ENCODE results near the gene SLC35F1.
"Not testable (repeated sequence)": the region's sequence is repeated elsewhere in the genome, so short reads cannot be mapped to it uniquely, and the experiment has no call there.

Gene SLC35F1

DNA sequence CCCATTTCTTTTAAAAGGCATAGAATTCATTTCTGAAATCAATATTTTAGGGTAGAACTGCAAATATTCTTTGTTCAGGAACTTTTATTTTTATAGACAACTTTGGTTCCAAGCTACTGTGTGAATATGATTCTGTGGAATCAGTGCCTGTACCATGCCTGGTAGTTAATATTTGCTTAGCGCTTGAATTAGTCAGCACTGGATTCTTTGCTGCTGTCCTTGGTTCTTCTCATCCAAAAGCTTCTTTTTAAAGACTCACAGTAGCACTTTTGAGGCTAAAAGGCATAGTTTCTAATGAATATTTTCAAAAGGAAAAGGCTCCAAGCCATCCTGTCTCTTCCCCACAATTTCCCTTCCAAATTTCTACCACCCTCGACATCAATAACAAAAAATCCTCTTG is 109.5 kb downstream of the SLC35F1 start:
- DNase-seq, result no peak

DNA sequence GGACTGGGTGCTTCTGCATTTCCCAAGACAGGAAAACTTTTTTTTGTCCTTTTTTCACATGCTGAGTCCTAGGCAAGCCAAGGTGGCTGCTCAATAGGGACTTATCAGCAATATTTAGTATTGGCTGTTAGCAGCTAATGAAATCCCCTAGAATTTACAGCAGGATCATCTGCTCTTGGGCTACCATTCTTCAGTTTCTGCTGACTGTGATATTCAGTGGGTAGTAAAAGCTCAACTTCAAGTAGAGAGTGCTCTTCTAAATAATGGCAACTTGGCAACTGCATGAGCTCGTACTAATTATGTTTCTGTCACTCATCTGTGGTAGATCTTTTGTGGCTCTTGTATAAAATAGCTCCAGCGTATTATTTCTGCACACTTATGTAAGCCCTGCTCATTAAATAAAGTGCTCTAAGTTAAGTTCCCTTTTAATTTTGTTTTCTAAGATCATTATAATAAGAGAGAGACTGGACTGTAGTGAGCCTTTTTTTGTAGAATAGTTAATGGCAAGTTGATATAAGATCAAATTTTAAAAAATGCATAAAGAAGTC is 110.3 kb downstream of the SLC35F1 start:
- DNase-seq, result no peak

DNA sequence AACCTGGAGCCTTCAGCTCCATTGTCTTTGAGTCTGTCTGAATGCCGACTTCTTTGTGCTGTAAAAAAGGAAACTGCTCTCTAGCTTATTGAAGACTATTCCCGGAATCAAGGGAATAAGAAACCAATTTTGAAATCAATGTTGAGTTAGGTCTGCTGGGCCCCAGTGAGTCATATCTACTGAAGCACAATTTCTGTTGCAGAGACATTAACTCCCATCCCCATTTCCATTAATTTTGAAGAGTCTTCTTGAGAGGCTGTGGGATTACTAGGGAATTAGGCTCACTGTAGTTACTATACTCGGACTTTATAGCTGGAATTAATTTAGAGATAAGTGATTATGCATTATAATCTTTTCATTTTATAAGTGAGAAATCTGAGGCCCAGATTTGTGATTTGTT is 116.7 kb downstream of the SLC35F1 start:
- DNase-seq, result no peak

DNA sequence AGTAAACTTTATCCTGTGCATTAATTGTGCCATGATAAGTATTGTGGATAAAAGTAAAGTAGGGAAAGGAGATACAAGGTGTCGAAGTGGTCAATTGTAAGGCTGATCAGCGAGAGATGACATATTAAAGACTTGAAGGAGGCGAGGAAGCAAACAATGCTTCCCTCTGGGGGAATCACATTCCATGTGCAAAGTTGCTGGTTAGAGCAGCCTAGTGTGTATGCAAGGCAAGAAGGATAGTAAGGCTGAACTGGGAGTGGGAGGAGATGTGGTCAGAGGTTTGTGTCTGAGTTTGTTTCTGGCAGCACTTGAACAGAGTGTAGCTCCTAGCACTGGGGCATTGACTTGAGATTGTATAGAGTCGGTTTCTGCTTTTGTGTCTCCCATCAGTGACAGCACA is 122.9 kb downstream of the SLC35F1 start:
- no peak for DNase-seq

DNA sequence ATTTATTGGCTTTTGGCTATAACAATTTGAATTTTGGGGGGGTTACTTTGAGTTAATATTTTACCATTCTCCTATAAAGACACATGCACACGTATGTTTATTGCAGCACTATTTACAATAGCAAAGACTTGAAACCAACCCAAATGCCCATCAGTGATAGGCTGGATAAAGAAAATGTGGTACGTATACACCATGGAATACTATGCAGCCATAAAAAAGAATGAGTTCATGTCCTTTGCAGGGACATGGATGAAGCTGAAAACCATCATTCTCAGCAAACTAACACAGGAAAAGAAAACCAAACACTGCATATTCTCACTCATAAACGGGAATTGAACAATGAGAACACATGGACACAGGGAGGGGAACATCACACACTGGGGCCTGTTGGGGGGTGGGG is 130.4 kb downstream of the SLC35F1 start:
- DNase-seq, result not testable (repeated sequence)

DNA sequence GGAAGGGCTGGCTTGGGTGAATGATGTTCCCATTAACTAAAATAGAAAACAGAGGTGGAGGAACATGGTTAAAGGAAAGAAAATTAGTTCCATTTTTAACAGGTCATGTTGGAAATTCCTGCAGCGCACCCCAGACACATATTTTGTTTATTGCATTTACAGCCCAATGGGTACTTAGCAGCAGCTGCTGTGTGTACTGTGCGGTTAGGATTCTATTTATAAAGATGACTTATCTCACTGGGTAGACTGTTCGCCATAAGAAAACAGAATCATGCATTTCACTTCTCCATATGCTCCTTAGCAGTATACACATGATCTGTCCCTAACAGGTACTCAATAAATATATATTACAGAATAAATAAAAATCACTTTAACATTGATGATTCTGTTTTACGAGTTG is 135.8 kb downstream of the SLC35F1 start:
- DNase-seq, result no peak

DNA sequence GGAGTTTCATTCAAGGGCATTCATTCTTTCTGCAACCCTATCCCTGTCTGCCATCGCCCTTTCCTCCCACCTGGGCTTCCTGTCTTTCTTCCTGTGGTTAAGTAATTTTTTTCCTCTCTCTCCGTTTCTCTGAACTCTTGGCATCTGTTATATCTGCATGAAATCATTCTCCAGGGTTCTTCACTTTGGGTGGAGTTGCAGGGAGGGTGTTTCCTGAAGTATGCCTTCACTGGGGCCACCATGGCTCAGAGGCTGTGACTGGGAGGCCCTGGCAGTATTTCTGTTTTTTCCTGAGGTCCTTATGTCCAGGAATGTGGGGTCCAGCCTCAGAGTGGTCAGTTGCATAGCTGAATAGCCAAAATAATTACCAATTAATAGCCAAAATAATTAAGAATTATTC is 137.2 kb downstream of the SLC35F1 start:
- no peak for DNase-seq

DNA sequence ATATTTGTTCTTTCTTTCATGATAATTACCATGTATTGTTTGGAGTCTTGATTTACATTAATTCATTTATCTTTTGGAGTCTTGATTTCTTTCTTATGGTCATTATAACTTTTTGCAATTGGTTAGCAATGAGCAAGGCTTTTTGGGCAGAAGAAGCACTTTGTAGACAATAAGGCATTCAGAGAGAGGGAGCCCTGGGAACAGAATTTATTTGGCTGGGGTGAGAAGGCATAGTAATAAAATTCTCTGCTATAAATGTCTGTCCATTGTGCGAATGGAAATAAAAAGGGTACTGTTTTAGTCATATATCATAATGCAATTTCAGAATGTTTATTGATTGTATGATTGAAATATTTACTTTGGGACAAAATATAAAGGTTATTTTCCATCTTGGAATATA is 147.0 kb downstream of the SLC35F1 start:
- no peak for DNase-seq

DNA sequence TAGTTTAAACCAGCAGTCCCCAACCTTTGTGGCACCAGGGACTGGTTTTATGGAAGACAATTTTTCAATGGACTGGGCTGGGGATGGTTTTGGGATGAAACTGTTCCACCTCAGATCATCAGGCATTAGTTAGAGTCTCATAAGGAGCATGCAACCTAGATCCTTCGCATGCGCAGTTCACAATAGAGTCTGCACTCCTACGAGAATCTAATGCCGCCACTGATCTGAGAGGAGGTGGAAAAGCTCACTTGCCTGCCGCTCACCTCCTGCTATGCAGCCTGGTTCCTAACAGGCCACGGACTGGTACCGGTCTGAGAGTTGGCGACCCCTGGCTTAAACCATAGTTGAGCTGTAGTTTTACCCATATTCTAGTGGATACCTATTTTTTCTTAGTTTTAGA is 154.6 kb downstream of the SLC35F1 start:
- DNase-seq, result no peak

DNA sequence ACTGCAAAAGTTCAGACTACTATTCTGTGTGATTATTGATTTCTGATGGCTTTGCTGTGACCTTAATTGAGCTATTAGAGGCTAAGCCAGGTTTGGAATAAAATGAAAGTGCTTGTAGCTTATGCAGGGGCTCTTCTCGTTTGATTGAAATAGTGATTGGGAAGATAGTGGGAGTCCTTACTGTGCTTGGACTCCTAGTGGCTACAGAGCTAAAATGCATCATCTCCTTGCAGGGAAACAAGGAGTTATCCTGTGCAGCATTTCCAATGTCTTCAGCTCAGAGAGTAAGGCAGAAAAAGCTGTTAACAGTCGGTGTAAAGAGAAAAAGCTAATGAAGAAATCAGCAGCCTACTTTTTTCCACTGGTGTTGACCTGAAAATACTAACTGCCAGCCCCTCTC is 173.5 kb downstream of the SLC35F1 start:
- no peak for DNase-seq

DNA sequence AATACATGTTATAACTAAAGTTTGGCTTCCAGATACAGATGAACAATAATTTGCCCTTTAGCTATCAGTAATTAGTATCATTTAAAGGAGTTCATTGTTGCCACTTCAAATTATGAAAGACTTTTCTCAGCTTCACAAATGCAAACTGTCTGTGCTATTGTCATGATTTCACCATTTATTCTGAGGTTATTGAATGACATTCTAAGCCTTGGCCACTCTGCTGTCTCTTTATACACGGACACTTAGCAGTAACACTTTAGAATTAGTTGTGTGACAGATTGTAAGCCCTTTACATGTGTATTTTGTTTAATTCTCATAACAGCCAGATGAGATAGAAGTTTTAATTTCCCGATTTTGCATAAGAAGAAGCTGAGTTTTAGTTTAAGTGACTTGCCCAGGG is 176.6 kb downstream of the SLC35F1 start:
- DNase-seq, result no peak

DNA sequence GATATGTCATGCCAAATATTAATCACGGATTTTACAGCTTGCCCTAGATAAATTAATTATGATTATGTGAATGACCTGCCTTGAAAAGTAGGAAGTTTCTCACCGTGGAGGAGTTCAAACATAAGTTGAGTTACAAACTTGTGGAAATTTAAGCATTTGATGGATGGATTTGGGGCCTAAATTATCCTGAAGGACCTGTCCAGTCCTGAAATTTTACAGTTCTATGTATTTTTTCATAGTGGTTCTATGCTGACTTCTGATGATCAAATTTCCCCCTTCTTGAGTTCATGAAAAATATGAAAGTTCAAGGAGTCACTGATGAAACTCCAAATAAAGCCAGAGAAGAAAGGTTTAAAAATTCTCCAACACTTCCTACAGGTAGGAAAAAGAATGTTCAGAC is 178.6 kb downstream of the SLC35F1 start:
- no peak for DNase-seq

DNA sequence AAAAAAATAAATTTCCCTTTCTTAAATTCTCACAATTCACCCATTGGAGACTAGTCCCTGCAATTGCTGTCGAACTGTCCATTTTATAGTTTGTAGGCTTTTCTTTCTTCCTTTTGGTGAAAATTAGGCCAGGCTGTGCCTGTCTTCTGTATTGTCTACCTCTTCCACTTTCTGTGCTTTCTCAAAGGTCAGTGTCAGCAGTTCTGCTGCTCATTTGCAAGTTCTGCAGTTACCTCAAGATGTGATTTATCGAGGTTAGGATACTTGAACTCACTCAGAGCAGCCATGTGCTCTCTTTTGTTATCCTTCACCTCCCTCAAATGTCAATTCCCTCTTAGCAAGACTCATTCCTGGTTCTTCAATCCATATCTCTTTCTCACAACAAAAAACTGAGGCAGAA is 179.1 kb downstream of the SLC35F1 start:
- DNase-seq, result no peak

DNA sequence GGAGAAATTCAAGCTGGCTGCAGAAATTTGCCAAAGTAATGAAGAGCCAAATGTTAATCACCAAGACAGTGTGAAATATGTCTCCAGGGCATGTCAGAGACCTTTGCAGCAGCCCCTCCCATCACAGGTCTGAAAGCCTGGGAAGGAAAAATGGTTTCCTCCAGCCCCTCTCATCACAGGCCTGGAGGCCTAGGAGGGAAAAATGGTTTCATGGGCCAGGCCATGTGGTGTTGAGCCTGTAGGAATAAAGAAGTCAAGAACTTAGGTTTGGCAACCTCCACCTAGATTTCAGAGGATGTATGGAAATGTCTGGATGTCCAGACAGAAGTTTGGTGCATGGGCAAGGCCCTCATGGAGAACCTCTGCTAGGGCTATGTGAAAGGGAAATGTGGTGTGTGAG is 185.0 kb downstream of the SLC35F1 start:
- DNase-seq, result no peak

DNA sequence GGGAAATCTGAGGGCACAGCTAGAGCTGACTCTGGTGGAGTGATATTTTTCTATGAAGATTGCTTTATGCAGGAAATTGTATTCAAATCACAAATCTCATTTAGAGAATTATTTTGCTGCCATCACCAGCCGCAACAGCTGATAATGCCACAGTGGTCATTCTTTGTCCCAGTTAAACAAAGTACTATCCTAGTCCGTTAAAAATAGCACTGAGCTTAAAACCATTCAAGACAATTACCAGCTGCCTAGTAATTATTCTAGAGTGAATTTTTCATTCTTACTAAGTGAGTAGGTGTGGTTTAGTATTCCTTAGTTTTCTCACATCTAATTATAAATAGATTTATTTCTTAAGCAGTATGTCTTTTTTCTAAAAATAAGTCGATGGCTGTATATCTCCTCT is 190.5 kb downstream of the SLC35F1 start:
- DNase-seq, result no peak

DNA sequence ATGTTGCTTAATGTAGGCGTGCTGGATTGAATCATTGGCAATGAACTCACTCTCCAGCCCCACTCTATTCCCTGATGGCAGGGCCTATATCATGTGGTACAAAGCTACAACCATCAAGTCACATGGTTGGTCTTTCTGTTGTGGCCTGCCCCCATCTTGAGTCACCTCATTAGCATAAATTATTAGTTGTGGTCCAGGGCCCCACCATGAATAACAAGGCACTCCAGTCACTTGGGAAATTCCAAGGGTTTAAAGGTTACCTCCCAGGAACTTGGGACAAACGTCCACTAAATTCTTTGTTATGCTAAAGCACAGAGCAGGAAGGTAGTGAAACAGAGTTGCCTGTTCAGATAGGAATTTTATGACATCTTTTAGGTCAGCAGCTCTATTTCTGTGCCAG is 193.7 kb downstream of the SLC35F1 start:
- no peak for DNase-seq

DNA sequence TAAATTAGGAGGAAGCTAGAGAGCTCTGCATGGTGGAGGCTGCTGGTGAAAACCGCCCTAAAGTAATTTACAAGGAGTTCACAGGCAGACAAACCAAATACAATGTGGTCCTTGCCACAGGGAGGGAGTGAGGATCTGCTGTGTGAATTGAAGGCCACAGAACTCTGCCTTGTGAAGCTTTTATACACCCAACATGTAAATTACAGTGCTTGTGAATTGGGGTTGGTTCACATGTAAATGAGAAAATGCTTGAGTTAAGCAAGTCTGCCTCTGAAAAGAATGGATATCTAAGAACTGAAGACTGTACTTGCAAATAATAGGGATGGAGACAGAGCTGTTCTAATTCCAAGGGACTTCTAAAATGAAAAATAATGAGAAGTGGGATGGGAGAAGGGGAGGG is 194.2 kb downstream of the SLC35F1 start:
- no peak for DNase-seq

DNA sequence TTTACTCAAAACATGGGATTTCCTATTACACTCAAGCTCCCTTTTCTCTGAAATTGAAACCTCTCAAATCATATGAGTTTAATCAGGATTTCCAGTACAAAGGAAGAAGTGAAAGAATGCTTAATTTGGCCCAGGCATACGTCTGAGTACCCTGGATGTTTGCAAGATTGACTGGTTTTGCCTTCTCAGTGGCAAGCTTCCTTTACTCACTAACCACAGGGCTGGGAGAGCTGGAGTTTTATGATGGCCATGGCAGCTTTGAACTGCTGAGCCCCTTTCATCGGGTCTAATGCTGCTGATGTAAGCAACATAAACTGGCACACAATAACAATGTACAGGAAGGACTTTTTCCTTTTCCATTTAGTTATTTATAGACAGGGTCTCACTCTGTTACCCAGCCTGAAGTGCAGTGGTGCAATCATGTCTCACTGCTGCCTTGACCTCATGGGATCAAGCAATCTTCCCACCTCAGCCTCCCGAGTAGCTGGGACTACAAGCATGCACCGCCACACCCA is 194.8 kb downstream of the SLC35F1 start:
- no peak for DNase-seq

DNA sequence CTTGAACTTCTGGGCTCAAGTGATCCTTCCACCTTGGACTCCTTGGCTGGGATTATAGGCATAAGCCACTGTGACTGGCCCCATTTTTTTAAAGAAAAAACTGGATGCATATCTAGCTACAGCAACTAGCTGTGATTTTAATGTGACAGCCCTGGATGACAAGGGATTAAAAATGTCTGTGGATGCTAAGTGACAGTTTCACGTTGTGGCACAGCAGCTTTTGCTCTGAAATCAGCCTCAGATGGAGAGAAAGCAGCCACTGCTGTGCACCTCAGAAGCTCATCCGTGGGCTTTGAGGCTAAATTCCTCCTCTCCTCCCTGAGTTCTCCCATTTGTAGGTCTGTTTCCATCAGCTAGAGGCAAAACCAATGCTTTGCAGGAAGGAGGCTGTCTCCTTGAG is 195.3 kb downstream of the SLC35F1 start:
- DNase-seq, result no peak

DNA sequence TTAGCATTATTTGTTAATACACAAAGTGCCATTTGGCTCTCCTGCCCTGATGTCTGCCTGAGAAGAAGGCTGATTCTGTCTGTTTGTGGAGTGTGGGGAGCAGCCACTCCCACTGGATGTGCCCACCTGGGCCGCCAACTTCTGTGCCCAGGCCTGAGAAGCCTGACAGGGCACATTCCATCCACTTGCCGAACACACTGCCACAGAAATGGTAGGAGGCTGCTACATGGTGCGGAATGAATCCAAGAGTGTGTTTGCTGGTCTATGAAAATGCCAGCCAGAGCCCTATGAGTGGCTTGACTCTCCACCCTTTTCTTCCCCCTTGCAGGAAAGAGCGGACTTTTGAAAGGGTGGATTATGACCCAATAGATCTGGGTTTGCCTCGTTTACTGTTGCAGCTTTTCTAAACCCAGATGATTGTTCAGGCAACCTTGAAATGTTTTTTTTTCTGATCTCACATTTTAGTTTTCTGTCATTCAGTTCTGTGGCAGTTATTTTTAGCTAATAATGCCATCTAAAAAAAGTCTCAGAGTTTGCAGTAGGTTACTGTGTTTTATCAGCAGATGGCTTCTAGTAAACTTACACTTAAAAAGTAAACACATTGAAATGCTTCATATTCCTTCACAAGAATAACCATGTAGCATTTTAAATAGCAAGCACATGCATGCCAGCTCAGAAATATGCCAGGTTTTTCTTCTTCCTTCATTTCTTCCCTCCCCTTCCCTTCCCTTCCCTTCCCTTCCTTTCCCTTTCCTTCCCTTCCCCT is 196.5 kb downstream of the SLC35F1 start:
- no peak for DNase-seq

DNA sequence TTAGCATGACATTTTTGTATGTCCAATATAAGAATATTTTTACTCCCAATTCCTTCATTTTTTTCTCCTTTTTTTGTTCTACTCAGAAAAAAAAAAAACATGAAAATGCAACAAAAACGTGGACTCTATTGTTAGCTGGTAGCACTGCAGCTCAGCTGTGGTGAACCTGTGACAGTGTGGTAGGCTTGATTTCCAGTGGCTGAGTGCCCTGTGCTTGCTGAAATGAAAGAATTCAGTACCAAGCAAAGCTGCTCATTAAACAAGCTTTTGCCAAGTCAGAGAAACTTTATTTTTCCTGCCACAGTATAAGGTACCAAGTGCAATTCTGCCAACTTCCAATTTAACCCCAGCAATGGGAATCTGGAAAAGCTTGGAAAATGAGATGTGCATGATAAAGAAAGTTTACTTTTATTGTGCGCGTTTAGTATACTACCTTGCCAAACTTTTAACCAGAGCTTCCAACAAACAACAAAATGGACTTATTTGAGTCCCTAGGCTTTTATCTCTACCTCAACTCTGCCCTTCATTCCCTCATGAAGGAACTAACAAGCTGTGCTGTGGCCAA is 215.2 kb downstream of the SLC35F1 start:
- no peak for DNase-seq

DNA sequence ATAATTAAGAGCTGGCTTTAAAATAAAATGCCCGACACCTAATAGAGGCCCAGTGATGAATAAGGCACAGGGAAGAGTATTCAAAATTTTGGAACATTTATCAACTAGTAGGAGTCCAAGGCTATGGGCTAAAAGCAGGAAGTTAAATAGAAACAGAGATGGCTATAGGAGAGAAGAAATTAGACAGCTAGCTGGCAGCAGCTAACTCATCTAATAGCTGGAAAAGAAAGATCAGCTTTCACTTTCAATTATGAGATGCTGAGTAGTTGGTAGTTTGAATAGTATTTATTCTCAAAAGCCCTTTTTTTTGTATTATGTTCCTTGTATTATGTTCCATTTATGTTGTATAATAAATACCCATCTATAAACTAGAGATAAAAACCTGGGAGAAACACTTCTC is 215.7 kb downstream of the SLC35F1 start:
- no peak for DNase-seq

DNA sequence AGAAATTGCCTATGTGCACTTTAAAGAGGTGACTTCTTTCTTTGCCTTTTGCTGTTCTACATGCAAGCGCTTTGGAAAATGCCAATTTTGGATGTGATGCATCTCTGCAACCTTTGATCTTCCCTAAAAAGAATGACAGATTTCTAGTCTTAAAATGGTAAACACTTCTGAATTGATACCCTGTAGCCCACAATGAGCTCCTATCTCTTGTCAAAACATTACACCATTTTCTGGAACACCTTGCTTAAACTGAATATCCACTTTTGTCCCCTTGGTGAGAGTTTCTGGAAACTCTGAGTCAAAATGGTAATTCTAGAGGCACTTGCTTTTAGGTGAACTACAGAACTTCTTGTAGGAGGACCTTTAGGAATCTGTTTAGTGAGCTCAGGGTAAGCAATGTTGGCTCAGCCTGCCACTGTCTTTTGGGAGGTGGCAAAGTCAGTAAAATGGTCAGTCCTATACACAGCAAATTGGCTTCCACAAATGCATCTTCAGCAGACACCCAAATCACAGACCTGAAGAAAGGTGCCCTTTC is 216.5 kb downstream of the SLC35F1 start:
- no peak for DNase-seq

DNA sequence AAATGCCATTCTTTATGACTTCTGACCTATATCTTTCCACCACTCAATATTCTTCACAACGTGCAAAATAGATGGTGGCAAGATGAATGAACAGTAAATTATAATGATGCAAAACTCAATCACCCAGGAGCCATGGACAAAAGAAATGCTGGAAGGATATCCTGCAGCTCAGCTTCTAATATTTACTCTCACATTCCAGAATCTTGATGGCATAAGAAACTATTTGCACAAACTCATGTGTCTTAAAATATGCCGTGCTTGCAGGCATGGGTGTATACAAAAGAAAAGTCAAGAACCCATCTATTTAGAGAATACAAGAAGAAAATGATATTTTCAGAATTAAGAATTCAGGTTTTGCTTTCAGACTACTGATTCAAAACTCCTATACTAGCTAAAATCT is 217.8 kb downstream of the SLC35F1 start:
- no peak for DNase-seq

Data from NCI-H524 treated with DMSO at 0.1 percent for 48 hours (cell line).